SU-DHL-6 (cell line): ENCODE data around the gene ADAMTS17.

Source experiments
- EZH2phosphoT487 ChIP-seq: fragments of 200-600 bp; sonication (generic), shearing (Covaris generic); conservative IDR thresholded peaks from 2 replicates; pipeline ENCODE4 v1.6.1; 2018; ENCODE audit warnings: mild to moderate bottlenecking, antibody characterized with exemption, low read length, moderate library complexity, mixed read lengths
- TF ChIP-seq, protein P1 (sequence below): fragments of 200-600 bp; sonication (generic); IDR thresholded peaks from one replicate; pipeline ENCODE4 v1.5.1; 2017; ENCODE audit warnings: antibody characterized with exemption, mild to moderate bottlenecking, low read length, moderate library complexity; ENCODE audit not compliant: insufficient read depth, poor library complexity, severe bottlenecking

DNA sequence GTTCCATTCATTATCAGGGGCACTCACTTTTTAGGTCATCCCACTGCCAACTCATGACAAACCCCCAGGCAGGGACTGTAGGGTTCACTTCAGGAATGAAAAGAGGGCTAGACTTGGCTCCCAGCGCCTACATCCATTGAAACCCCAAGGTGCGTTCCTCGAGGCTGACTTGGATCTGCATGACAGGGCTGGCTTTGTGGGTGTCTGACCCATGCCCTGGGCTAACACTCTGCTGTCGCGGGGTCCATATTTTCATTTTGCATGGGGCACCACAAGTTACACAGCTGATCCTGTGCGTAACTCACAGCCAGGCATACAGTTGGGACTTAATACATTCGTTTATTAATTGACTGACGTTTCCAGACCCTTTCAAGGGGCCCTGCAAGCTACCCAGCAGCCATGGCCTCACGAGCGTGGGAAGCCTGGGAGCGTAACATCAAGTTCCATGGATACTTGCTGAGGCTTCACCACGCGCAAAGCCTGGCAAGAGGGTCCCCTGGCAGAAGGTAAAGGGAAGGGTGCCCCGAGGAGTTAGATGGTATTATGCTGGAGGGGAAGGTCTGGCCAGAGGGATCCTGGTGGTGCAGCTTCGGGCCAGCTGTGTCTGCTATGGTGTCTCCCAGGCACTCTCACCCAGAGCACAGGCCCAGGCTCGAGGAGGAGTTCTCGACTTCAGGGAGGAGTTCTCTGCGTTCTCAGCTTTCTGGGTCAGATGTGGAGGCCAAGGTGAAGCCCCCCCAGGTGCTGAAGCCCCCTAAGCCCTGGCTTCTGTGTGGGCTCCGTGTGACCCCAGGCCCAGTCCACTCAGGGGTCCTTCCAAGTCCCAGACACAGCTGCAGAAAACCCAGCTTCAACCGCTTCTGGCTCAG lies 85.4 kb downstream of the ADAMTS17 start:
- TF ChIP-seq, protein P1, sequence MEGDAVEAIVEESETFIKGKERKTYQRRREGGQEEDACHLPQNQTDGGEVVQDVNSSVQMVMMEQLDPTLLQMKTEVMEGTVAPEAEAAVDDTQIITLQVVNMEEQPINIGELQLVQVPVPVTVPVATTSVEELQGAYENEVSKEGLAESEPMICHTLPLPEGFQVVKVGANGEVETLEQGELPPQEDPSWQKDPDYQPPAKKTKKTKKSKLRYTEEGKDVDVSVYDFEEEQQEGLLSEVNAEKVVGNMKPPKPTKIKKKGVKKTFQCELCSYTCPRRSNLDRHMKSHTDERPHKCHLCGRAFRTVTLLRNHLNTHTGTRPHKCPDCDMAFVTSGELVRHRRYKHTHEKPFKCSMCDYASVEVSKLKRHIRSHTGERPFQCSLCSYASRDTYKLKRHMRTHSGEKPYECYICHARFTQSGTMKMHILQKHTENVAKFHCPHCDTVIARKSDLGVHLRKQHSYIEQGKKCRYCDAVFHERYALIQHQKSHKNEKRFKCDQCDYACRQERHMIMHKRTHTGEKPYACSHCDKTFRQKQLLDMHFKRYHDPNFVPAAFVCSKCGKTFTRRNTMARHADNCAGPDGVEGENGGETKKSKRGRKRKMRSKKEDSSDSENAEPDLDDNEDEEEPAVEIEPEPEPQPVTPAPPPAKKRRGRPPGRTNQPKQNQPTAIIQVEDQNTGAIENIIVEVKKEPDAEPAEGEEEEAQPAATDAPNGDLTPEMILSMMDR, result no peak
- TF ChIP-seq EZH2phosphoT487, result no peak
